GM12891 (cell line): Measurements from ENCODE around the gene ADAMTSL1.

Source experiments
- PAX5 ChIP-seq: IDR thresholded peaks from 2 replicates; pipeline ENCODE4 v1.6.1; 2011; ENCODE audit warnings: low read length, moderate library complexity, mild to moderate bottlenecking; ENCODE audit not compliant: insufficient read depth, severe bottlenecking
- POLR2A ChIP-seq: IDR thresholded peaks from 2 replicates; pipeline ENCODE4 v1.6.1; 2011; ENCODE audit warnings: low read depth, low read length, control low read depth
- POLR2AphosphoS5 ChIP-seq: IDR thresholded peaks from 2 replicates; pipeline ENCODE4 v1.6.1; 2011; ENCODE audit warnings: low read depth, low read length, control low read depth
- SPI1 ChIP-seq: IDR thresholded peaks from 2 replicates; pipeline ENCODE4 v1.6.1; 2011; ENCODE audit warnings: low read depth, low read length, control low read depth
- TAF1 ChIP-seq: IDR thresholded peaks from 2 replicates; pipeline ENCODE4 v1.6.1; 2011; ENCODE audit warnings: low read depth, low read length, control low read depth

GRCh38 chr9:18676525-18676924, 202.6 kb downstream of the ADAMTSL1 start:
- TF ChIP-seq POLR2A (no peak), POLR2AphosphoS5 (no peak), PAX5 (no peak), TAF1 (no peak), SPI1 (no peak)
